PC-3 (cell line): Measurements from ENCODE around the gene CAPN12.

Experiments used
- CTCF ChIP-seq: fragments of 300-600 bp; sonication (generic); conservative IDR thresholded peaks from 2 replicates; pipeline ENCODE4 v1.5.1; 2017; ENCODE audit warnings: antibody characterized with exemption, low read depth, mild to moderate bottlenecking, low read length
- EZH2 ChIP-seq: fragments of 300-600 bp; sonication (generic); IDR thresholded peaks from one replicate; pipeline ENCODE4 v1.6.1; 2017; ENCODE audit warnings: antibody characterized with exemption, mild to moderate bottlenecking, low read length; ENCODE audit not compliant: unreplicated experiment
- EZH2phosphoT487 ChIP-seq: fragments of 300-600 bp; sonication (generic); IDR thresholded peaks from 2 replicates; pipeline ENCODE4 v1.6.1; 2018; ENCODE audit warnings: mild to moderate bottlenecking, antibody characterized with exemption, low read length, borderline replicate concordance

GRCh38 chr19:38737281-38737865 lies 6.9 kb downstream of the CAPN12 start:
- no peak for TF ChIP-seq EZH2phosphoT487
- TF ChIP-seq CTCF: no peak
- no peak for TF ChIP-seq EZH2
